Kidney tubule cell (primary cell): ENCODE measurements around the gene AJM1.
A peak's percentile ranks its signal among the peaks of the same experiment; 100 is the strongest.
"Not testable (repeated sequence)": the region's sequence is repeated elsewhere in the genome, so short reads cannot be mapped to it uniquely, and the experiment has no call there.

ENCODE experiments used
- DNase-seq: peaks from one replicate; pipeline ENCODE4 v3.0.0-alpha.2; 2018; ENCODE audit warnings: low spot score

The AJM1 gene

DNA sequence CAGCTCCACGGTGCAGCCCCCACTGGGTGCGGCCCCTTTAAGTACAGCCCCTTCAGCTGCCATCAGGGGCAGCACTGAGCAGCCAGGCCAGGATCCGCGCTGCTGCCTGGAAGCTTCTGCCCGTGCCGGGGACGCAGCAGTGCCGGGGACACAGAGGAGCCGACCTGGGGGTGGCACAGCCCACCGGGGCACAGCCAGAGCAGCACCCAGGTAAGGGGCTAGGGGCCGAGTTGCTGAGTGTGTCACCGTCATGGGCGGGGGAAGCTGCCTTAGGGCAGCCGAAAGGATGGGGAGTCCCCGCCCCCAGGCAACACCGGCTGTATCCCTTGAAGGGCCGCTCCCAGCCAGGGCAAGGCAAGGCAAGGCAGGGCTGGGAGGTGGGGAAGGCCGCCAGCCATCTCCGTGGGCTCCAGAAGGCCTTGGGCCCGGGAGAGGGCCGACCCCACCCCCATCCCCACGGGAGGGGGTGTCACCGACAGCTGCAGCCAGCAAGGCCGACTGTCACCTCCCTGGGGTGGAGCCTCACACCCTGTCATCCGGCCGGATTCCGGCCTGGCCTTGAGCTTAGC is at the start of gene AJM1:
Gene AJM1 (plus strand): TSS at position 99 of the 569 bp plus-strand sequence. CDS start 1,937 bp downstream, outside the sequence.
- peak; percentile 78 for DNase-seq

DNA sequence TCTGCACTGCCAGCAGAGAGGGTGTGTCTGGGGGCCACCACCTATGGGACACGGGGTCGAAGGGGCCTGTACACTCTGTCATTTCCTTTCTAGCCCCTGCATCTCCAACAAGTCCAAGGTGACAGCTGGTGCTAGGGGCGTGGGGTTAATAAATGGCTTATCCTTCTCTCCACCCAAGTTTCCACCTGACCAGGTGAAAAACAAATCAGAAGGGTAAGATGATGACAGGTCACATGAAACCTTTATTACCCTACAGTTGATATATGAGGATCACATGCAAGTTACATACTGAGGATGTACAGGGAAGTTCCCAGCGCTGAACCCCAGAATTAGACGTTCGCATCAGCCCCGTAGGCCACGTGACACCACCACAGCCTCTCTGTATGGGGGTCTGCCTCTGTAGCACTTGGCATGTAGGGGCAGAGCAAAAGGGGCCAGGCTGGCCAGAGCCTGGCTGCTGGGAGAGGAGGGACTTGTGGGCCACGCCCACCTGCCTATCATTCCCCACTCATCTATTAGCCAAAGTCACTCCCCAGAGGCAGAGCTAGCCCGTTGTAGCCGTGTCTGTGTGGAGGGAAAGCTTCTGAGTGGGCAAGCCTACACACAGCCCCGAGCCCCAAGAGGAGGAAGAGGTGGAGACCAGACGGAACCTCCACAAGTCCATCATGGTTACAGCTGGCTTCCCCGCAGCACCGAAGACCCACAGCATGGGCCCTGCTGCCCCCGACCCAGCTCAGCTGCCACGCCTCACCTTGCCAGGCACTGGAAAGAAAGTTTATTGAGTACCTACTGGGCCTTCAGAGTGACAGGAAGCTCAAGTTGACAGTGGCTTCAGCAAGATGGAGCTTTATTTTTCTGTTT is 49.0 kb upstream of the AJM1 start:
- DNase-seq, result no peak

DNA sequence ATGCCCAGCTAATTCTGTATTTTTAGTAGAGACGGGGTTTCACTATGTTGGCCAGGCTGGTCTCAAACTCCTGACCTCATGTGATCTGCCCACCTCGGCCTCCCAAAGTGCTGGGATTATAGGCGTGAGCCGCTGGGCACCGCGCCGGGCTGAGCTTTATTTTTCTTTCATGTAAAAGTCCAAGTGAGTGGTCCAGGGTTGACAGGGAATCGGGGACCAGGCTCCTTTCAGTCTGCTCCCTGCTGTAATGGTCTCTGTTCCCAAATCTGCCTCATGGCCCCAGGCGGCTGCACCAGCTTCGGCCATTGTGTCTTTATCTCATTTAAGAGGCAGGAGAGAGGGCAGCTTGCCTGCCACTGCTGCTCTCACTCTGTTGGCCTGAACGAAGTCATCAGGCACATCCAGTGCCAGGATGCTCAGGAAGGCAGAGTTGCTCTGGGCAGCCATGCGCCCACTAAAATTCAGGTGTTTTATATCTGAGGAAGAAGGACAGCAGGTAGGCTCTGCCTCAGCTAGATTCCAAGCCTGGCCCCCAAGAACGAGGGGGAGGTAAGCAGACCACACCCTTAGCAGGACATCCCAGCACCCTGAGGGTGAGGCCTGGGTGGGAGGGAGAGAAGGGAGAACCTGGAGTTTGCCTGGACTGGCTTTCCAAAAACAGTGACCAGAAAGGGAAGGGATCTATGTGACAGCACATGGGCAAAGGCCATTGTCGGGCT is 47.8 kb upstream of the AJM1 start:
- DNase-seq, result no peak

DNA sequence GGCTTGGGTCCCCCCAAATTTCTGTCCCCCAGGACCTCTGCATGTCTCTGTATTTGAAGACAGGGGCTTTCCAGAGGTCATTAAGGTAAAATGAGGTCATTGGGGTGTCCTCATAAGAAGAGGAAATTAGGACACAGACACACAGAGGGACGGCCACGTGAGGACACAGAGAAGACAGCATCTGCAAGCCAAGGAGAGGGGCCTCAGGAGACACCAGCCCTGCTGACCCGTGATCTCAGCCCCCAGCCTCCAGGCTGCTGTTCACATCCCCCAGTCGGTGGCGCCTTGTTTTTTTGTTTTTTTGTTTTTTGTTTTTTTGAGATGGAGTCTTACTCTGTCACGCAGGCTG is 47.3 kb upstream of the AJM1 start:
- DNase-seq, result no peak

DNA sequence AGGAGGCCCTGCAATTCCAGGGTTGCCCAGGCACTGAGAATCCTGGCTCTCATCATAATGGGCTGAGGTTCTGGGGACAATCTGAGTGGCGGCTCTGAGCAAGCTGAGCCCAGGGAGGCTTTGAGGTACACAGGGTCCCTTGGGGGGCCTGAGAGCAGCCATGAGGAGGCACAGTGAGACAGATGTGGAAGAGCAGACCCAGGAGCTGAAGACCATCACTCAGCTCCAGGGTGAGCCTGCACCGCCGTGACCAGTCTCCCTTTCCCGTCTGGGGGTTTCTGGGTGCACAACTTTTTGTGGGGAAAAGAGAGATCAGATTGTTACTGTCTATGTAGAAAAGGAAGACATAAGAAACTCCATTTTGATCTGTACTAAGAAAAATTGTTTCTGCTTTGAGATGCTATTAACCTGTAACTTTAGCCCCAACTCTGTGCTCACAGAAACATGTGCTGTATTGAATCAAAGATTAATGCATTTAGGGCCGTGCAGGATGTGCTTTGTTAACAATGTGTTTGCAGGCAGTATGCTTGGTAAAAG is 46.0 kb upstream of the AJM1 start, which contains the start of gene CCDC183:
Gene CCDC183 (plus strand): TSS at position 101 of the 537 bp plus-strand sequence. CDS start 60 bp downstream, at position 161.
- no peak for DNase-seq

DNA sequence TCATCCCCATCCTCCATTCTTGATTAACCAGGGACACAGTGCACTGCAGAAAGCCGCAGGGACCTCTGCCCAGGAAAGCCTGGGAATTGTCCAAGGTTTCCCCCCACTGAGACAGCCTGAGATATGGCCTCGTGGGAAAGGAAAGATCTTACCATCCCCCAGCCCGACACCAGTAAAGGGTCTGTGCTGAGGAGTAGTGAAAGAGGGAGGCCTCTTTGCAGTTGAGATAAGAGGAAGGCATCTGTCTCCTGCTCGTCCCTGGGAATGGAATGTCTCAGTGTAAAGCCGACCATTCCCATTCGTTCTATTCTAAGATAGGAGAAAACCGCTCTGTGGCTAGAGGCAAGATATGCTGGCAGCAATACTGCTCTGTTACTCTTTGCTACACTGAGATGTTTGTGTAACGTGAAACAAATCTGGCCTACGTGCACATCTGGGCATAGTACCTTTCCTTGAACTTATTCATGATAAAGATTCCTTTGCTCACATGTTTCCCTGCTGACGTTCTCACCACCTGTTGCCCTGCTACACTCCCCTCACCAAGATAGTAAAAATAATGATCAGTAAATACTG is 45.4 kb upstream of the AJM1 start:
- DNase-seq, result not testable (repeated sequence)

DNA sequence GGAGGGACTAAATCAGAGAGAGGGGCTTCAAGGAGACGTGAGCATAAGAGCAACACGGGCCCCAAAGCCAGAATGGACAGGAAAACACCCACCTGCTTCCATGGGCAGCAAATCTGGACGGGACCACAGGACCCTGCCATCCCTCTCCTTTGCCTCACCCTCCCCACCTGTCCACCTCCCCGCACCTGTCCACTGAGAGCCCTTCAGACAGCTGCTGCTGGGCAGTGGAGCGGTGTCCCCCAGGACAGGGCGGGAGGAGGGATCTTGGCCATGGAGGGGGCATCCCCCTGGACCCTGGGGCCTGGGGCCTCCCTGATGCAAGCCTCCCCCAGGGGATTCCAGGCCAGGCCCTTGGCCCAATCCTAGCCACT is 43.6 kb upstream of the AJM1 start:
- no peak for DNase-seq

DNA sequence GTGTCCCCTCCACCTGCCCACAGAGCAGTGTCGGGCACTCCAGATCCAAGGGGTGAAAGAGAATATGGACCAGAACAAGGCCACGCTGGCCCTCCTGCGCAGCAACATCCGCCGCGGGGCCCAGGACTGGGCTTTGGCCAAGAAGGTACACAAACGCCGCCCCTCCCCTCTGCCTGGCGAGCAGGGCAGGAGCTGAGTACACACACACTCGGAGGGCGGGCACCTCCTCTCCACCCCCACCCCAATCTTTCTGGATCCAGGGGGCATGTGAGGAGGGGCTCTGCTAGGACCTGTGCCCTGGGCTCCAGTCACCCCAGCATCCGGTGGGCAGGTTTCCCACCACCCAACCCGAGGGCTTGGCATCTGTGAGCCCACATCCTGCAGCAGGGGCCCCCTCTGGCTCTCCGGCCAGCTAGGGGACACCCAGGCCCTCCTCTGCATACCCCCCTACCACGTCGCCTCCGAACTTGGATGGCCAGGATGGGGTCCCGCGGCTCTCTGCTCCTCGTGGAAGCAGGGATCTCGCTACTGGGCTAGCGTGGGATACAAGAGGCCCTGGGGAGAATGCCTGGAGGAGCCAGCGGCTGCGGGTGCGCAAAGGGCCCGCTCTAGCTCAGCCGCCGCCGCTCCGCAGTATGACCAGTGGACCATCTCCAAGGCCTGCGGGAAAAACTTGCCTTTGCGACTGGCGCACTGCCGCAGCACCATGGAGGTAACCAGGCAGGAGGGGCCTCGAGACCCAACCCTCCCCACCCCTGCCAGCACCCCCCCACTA is 43.0 kb upstream of the AJM1 start:
- DNase-seq, result peak; percentile 8

DNA sequence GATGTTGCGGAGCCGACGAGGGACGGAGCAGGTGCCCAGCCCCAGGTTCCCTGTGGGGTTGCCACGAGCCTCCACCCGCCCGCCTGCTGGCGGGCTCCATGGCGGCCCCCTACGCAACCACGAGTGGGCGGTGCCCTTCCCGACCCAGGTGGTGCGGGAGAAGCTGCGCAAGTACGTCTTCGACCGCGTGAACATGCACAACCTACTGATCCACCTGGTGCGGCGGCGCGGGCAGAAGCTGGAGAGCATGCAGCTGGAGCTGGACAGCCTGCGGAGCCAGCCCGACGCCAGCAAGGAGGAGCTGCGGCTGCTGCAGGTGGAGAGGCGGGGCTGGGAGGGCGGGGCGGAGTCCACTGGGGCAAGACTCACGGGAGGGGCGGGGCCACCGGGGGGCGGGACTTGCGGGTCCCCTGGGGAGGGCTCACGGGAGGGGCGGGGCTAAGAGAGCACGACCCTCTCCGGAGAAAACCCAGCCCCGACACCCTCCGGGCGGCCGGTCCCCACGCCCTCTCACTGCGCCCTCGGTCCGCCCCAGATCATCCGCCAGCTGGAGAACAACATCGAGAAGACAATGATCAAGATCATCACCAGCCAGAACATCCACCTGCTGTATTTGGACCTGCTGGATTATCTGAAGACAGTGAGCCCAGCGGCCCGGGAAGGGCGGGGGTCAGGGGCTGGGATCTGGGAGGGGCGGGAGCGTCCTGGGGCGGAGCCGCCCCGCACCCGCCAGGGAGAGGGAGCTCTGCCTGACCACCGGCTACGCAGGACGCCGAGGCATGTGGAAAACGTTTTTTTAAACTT is 42.2 kb upstream of the AJM1 start:
- peak; percentile 82 for DNase-seq

DNA sequence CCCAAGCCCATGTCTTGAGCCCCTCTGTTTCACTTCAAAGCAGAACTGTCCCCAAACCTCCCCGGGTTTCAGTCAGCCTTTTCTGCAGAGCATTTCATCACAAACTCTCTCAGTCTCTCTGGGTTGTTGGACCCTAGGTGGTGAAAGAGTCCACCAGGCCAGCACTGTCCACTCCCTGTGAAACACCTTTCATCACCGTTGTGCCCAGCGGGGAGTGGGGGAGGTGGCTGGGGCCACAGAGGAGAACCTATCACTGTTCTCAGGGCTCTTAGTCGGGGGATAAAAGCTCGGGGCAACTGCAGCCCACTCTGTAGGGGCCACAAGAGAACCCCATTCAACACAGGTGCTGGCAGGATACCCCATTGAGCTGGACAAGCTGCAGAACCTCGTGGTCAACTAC is 40.0 kb upstream of the AJM1 start:
- no peak for DNase-seq

DNA sequence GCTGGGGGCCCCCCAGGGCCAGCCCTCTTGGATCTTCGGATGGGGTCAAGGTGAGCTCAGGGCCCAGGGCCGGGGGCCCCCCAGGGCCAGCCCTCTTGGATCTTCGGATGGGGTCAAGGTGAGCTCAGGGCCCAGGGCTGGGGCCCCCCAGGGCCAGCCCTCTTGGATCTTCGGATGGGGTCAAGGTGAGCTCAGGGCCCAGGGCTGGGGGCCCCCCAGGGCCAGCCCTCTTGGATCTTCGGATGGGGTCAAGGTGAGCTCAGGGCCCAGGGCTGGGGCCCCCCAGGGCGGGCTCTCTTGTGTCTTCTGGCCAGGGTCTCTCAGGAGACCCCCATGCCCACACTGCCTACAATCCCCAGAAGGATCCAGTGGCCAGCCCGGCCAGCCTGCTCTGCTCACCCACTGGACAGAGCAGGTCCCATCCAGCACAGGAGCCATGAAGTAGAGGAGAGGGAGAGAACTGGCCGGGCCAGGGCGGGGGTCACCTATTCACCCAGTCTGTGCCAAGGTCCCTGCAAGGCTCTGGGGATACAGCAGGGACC is 39.2 kb upstream of the AJM1 start:
- DNase-seq, result not testable (repeated sequence)

DNA sequence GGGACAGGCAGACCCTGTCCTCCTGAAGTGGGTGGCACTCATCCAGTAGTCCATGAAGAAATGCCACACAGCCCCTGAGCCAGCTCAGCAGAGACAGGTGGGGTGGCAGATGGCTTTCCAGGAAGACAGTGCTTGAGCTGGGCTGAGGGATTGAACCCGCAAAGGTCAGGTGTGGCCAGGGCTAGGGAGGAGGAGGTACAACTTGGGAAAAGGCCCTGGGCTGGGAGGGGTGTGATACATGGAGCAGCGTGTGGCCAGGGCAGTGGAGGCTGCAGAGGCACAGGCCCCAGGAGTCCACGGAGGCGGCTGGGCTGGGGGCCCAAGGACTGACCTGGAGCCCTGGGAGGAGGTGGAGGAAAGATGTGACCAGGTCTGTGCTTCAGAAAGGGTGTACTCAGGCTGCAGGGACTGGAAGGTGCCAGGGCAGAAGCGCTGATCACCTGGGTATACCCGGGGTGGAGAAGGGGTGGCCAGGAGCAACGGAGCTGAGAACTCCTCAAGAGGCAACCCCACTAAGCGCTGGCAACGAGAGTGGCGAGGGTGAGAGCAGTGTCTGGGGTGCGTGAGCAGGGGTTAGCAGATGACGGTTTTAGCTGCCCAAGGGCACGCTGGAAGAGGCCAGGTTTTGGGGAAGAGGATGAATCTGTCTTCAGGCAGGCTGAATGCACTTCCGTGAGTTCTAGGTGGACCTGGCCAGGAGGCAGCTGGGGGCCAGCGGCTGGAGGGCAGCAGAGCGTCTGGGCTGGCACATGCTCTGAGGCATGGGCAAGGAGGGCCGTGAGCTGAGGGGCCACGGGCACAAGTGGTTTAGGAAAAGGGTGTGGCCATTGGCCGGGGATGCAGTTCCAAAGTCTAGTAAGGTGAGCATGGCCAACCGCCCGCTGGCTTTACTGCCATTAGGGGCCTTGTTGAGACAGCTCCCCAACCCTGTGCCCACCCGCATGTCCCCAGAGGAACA is 38.4 kb upstream of the AJM1 start:
- DNase-seq, result no peak

DNA sequence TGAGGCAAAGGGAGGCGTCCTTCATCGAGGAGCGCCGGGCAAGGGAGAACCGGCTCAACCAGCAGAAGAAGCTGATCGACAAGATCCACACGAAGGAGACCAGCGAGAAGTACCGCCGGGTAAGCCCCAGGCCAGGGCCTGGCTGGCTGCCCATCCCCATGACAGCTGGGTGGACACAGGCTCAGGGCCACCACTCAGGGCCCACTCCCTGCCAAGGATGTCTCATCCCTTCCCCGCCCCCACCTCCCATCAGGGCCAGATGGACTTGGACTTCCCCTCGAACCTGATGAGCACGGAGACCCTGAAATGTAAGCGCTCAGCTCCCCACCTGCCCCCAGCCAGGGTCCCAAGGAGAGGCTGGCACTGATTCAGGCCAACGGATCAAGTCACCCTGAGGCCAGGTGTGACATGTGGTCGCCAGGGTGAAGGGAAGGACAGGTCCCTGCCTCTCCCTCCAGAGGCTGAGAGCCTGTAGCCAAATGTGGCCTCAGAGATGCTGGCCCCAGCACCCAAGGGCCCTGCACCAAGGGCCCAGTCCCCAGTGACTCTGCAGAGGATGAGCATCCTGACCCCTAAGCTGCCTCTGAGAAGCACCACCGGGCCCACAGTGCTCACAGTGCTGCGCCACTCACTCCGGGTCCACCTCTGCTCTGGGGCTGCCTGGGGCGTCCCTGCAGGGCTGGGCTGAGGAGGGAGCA is 37.6 kb upstream of the AJM1 start:
- DNase-seq, result no peak

DNA sequence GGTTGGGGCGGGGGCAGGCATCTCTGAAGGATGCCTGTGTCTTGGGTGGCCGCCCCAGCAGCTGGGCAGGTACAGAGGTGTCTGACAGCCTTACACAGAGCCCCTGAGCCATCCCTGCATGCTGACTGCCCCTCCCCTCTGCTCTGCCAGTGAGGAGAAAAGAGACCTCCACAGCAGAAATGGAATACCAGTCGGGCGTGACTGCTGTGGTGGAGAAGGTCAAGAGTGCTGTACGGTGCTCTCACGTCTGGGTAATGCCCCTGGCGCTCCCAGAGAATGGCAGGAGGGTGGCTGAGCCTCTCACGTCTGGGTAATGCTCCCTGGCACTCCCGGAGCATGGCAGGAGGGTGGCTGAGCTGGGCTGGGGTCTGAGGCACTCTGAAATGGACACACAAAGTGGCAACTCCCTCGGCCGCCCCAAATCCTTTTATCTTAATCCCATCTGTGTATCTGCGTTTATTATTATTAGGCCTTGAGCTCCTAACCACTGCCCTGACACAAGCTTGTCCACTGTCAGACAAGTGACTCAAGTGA is 37.0 kb upstream of the AJM1 start:
- DNase-seq, result no peak

DNA sequence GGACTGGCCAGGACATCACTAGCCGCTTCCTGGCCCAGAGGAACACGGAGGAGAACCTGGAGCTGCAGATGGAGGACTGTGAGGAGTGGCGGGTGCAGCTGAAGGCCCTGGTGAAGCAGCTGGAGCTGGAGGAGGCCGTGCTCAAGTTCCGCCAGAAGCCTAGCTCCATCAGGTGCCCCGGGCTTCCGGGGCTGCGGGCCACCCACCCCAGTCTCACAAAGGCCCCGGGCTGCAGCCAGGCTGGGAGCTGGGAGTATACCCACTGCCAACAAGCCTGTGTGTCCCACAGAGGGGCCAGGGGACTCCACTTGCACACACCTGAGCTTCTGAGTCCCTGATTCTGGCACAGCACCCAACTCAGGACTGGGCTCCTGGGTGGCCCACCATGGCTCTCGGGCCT is 36.2 kb upstream of the AJM1 start:
- no peak for DNase-seq

DNA sequence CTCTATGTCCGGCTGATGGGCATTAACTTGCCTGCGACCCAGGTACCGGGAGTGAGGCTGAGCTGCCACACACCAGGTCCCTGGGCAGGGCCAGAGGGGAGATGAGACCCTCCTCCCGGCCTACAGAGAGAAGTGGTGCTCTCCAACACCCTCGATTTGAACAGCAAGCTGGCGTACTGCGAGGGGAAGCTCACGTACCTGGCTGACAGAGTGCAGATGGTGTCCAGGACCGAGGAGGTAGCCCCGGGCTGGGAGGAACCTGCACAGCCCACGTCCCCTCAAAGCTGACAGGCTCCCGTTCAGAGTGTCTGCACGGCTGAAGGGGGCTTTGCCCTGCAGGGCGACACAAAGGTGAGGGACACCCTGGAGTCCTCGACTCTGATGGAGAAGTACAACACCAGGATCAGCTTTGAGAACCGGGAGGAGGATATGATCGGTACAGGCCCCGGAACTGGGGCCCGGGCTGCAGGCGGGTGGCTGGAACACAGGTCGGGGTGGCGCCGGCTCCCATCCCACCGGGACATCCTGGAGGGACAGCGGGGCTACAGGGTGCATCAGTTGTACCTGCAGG is 35.6 kb upstream of the AJM1 start:
- no peak for DNase-seq

DNA sequence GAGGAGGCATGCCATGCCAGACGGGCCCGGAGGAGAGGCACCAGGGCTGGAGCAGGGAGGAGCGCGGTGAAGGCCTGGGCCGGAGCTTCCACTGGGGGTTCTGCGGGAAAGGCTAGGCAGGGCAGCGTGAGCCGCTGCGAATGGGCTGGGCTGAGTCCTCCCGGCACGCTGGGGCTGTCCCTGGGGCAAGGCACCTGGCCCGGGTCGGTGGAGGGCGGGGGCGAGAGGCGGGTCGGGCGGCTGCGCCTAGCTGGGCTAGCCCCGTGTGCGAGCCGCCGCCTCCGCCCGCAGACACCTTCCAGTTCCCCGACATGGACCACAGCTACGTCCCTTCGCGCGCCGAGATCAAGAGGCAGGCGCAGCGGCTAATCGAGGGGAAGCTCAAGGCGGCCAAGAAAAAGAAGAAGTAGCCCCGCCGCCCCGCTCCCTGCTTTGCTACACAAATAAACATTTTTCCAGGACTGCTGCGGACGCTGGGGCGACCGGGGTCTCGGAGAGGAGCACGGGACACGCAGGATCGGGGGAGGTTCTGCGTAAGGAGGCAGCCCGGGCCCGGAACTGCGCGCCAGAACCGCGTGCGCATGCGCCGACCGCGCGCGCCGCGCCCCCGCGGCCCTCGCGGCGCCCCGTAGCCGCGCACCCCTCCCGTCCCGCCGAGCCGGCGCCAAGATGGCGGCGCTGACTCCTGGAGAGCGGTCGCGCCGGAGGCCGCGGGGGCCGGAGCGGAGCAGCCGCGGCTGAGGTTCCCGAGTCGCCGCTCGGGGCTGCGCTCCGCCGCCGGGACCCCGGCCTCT is 34.8 kb upstream of the AJM1 start, which contains the start of gene RABL6:
Gene RABL6 (plus strand): TSS at position 668 of the 794 bp plus-strand sequence. CDS start 249 bp downstream, outside the sequence.
- peak; percentile 83 for DNase-seq
